BLaER1 (cell line): ENCODE data around the gene CIDEB.

ENCODE experiments used
- H3K27ac ChIP-seq: shearing (Covaris generic); formaldehyde crosslinking; 2 replicates; pipeline ENCODE4 v1.8.1; 2022
- H3K27me3 ChIP-seq: shearing (Covaris generic); formaldehyde crosslinking; 2 replicates; pipeline ENCODE4 v1.8.1; 2022
- H3K36me3 ChIP-seq: shearing (Covaris generic); formaldehyde crosslinking; 2 replicates; pipeline ENCODE4 v1.8.1; 2022
- H3K4me1 ChIP-seq: shearing (Covaris generic); formaldehyde crosslinking; 2 replicates; pipeline ENCODE4 v1.8.1; 2022
- H3K4me2 ChIP-seq: shearing (Covaris generic); formaldehyde crosslinking; 2 replicates; pipeline ENCODE4 v1.8.1; 2022
- H3K4me3 ChIP-seq: shearing (Covaris generic); formaldehyde crosslinking; 2 replicates; pipeline ENCODE4 v1.8.1; 2022
- H3K9ac ChIP-seq: shearing (Covaris generic); formaldehyde crosslinking; 2 replicates; pipeline ENCODE4 v1.8.1; 2022
- H3K9me3 ChIP-seq: shearing (Covaris generic); formaldehyde crosslinking; 2 replicates; pipeline ENCODE4 v1.8.1; 2022
- H4K20me1 ChIP-seq: shearing (Covaris generic); formaldehyde crosslinking; 2 replicates; pipeline ENCODE4 v1.8.1; 2022
- Cebpa-rat ChIP-seq: shearing (Covaris generic); IDR thresholded peaks from 2 replicates; pipeline ENCODE4 v1.8.1; 2022

Gene CIDEB

GRCh38 chr14:24263848-24264247 lies 43.9 kb downstream of the CIDEB start:
- Histone ChIP-seq H4K20me1 (no peaks in the 10 kb centered on the region), H3K9me3 (no peaks in the 10 kb centered on the region), H3K27me3 (no peaks in the 10 kb centered on the region), H3K9ac (no peak overlapping the region), H3K36me3 (peaks cover 32% of the 10 kb centered on the region), H3K4me2 (no peak overlapping the region), H3K4me1 (peaks cover 7% of the 10 kb centered on the region; the same call in 1 of the 2 replicates), H3K27ac (no peak overlapping the region), H3K4me3 (no peak overlapping the region)
- no peak for TF ChIP-seq Cebpa-rat

- peaks cover 7% of the 10 kb centered on the region; the same call in 1 of the 2 replicates for H3K4me1 ChIP-seq
- no peaks in the 10 kb centered on the region for H4K20me1 ChIP-seq
- H3K4me2 ChIP-seq: no peak within 1 kb of the TSS
- H3K9ac ChIP-seq: no peak within 1 kb of the TSS
- H3K27ac ChIP-seq: no peak within 1 kb of the TSS
- TF ChIP-seq Cebpa-rat: no peak
- H3K36me3 ChIP-seq: peaks cover 32% of the 10 kb centered on the region
- H3K4me3 ChIP-seq: no peak within 1 kb of the TSS
- H3K27me3 ChIP-seq: no peaks in the 10 kb centered on the region
- H3K9me3 ChIP-seq: no peaks in the 10 kb centered on the region
Measured at GRCh38 chr14:24262821-24263733, 44.7 kb downstream of the CIDEB start, which contains the start of gene TGM1. TGM1 (minus strand) TSS chr14:24263177; CDS start chr14:24262352, 825 bp downstream.

DNA sequence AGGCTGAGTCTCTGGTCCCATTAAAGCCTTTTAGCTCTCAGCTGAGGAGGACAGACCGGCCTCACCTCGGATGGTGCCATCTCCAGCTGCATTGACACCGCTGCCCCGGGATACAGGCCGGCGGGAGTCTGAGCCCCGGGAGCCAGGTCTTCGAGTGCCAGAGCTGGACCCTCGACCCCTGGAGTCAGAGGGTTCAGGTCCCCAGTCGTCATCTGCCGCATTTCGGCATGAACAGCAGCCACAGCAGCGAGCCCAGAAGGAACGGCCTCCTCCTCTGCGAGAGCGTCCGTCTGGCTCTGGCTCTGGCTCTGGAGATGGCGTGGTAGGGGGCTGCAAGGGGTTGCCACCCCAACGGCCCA lies 45.8 kb downstream of the CIDEB start:
- H3K27me3 ChIP-seq: no peaks in the 10 kb centered on the region
- no peak overlapping the region for H3K9ac ChIP-seq
- H3K9me3 ChIP-seq: no peaks in the 10 kb centered on the region
- H3K27ac ChIP-seq: no peak overlapping the region
- peaks cover 22% of the 10 kb centered on the region for H3K36me3 ChIP-seq
- peaks cover 6% of the 10 kb centered on the region; the same call in 1 of the 2 replicates for H3K4me1 ChIP-seq
- no peaks in the 10 kb centered on the region for H4K20me1 ChIP-seq
- no peak for TF ChIP-seq Cebpa-rat
- no peak overlapping the region for H3K4me2 ChIP-seq
- H3K4me3 ChIP-seq: no peak overlapping the region

DNA sequence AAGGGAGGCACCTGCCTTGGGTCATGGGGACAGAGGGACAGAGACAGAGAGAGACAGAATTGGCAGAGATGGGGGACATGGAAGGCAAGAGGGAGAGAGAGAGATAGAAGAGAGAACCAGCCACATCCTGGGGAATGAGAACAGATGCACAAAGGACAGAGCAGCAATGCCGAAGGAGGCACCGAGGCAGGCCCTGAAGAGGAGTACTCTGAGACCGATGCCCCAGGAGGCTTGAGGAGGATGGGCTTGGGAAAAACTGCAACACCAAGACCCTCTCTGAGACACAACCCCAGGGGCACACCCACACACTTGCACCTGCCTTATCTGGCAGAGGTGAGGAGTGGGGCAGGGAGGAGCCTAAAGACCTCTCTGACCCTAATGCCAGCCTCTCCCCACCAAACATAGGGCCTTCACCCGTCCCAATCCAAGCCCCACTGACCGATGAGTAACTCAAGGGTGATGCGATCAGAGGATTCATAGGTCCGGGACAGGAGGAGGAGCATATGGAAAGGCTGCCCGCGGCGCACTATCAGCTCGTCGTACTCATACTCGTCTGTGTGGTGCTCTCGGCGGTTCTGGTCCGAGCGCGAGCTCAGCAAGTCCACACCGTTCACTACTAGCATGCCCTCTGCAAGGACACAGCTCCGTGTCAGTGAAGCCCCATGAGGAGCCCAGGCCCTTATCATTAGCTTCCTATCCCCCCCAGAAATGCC lies 46.4 kb downstream of the CIDEB start:
- TF ChIP-seq Cebpa-rat: no peak
- Histone ChIP-seq H3K9ac (no peak overlapping the region), H3K36me3 (peaks cover 17% of the 10 kb centered on the region)

GRCh38 chr14:24260780-24261157 lies 47.0 kb downstream of the CIDEB start:
- Histone ChIP-seq H3K9me3 (no peaks in the 10 kb centered on the region), H3K27me3 (no peaks in the 10 kb centered on the region), H3K4me3 (no peak overlapping the region), H3K9ac (no peak overlapping the region), H3K4me2 (no peak overlapping the region), H4K20me1 (no peaks in the 10 kb centered on the region), H3K36me3 (peaks cover 11% of the 10 kb centered on the region), H3K27ac (no peak overlapping the region), H3K4me1 (no peaks in the 10 kb centered on the region)
- TF ChIP-seq Cebpa-rat: no peak

More for the DNA sequence above, 46.4 kb downstream of the CIDEB start:
- H3K27me3 ChIP-seq: no peaks in the 10 kb centered on the region
- H3K4me2 ChIP-seq: no peak overlapping the region
- no peaks in the 10 kb centered on the region for H4K20me1 ChIP-seq
- no peak overlapping the region for H3K4me3 ChIP-seq
- H3K4me1 ChIP-seq: peaks cover under 1% of the 10 kb centered on the region; the same call in 1 of the 2 replicates
- no peak overlapping the region for H3K27ac ChIP-seq
- no peaks in the 10 kb centered on the region for H3K9me3 ChIP-seq

DNA sequence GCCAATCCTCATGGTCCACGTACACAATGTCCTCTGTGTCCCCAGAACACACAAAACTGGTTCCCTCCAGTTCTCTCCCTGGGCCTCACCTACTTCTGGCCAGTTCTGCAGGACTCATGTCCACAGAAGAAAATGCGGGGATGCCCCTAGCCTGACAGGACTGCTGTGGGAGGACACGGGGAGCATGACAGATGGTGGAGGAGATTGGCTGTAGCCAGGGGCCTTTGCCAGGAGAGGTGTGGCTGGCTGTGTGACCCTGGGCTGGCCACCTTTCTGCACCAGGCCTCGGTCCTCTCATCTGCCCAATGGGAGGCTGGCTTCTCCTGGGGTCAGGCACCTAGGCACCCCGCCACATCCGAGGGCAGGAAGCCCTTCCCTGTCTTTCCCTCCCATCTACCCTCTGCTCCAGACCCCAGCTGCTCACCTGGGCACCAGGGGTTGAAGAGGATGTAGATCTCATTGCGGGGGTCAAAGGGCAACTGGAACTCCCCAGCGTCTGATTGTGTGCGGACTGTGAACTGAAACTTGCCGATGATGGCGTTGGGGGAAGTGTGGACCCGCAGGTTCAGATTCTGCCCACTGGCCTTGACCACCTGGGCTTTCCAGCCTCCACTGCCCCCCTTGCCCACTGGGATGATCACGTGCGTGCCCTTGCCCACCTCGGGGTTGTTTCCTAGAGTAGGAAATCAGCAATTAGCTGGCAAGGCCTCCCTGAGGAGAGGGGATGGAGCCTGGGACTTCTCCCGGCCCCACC lies 47.6 kb downstream of the CIDEB start:
- Histone ChIP-seq H3K27ac (no peak overlapping the region), H3K9ac (no peak overlapping the region), H3K4me1 (no peaks in the 10 kb centered on the region), H4K20me1 (no peaks in the 10 kb centered on the region), H3K9me3 (no peaks in the 10 kb centered on the region), H3K36me3 (peaks cover 5% of the 10 kb centered on the region), H3K27me3 (no peaks in the 10 kb centered on the region), H3K4me3 (no peak overlapping the region), H3K4me2 (no peak overlapping the region)
- TF ChIP-seq Cebpa-rat: no peak

DNA sequence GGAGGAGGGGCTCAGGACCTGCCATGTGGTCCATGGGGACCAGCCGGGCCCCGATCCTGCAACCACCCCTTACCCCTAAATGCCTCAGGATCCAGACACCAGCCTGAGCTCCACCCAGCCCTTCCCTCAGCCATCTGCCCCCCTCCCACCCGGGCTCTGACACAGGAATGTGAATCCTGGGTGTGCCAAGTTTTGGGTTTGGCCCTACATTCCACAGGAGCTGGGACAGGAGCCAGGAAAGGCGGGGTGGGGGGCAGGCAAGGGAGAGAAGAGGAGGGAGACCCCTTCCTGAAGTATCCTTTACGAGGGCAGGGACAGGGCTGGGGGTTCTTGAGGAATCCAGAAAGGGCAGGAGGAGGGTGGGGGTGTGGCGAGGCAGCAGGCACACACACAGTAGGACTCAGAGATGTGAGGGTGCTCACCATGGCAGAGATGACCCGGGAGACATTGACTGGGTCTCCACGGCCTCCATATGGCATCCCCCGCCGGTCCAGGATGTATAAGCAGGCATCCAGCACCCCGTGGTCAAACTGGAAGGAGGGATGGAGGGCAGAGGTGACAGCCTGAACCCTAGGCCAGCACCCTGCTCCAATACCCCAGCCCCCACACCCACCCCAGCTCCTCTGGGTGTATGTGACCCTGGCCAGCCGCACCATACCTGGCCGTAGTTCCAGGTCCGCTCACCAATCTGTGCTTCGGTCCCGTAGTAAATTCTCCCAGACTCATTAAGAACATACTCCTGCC lies 48.3 kb downstream of the CIDEB start:
- TF ChIP-seq Cebpa-rat: no peak

DNA sequence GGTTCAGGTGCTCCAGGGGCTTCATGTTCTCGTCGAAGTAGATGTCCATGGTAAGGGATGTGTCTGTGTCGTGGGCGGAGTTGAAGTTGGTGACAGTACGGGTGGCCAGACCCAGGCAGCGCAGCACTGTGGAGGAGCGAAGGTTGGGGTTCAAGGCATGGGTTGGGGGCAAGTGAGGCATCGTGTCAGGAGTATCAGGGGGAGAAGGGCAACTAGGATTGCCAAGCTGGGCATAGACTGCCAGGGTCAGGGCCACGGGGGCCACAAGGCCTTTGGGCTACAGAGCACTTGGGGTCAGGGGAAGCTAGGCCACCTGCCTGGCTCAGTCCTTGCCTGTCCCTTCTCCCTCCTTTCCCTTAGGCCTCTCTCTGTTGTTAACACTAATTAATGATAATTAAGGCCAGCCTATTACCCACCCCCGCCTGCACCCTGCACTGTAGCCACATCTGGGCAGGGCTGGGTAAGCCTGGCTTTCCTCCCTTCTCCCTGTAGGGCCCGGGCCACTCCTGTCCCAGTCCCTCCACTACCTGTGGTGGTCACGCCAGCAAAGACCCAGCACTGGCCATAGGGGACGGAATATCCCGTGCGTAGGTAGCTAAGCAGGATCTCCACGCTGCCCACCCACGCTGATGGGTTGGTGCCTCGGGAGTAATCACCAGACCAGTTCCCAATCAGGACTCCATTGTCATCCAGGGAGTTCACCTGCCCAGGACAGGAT lies 49.1 kb downstream of the CIDEB start:
- TF ChIP-seq Cebpa-rat: no peak
- peaks cover 13% of the 10 kb centered on the region; the same call in 1 of the 2 replicates for H3K36me3 ChIP-seq

More for the DNA sequence above, 48.3 kb downstream of the CIDEB start:
- Histone ChIP-seq H3K27me3 (no peaks in the 10 kb centered on the region), H3K9ac (no peak overlapping the region), H3K36me3 (peaks cover 8% of the 10 kb centered on the region; the same call in 1 of the 2 replicates), H3K9me3 (no peaks in the 10 kb centered on the region), H4K20me1 (no peaks in the 10 kb centered on the region), H3K4me3 (no peak overlapping the region), H3K4me2 (no peak overlapping the region), H3K4me1 (no peaks in the 10 kb centered on the region), H3K27ac (no peak overlapping the region)

More for the DNA sequence above, 49.1 kb downstream of the CIDEB start:
- no peaks in the 10 kb centered on the region for H3K27me3 ChIP-seq
- no peak overlapping the region for H3K9ac ChIP-seq
- H3K27ac ChIP-seq: no peak overlapping the region
- H3K4me3 ChIP-seq: no peak overlapping the region
- H3K4me1 ChIP-seq: no peaks in the 10 kb centered on the region
- H3K4me2 ChIP-seq: no peak overlapping the region
- H3K9me3 ChIP-seq: no peaks in the 10 kb centered on the region
- no peaks in the 10 kb centered on the region for H4K20me1 ChIP-seq
